Smooth muscle cell (in vitro differentiated cells): ENCODE data around the gene HSD17B4. TPM values are rescaled to one million over a fixed set of nuclear protein-coding genes. Genes with fewer than 3 reads are reported as not detected.

ENCODE experiments used
- DNase-seq: peaks from one replicate; lab custom pipeline; 2025; ENCODE audit not compliant: unreplicated experiment; lab: John Stamatoyannopoulos, UW
- H2AFZ ChIP-seq: fragments of 200-600 bp; sonication (generic); 2 replicates; pipeline ENCODE4 v1.6.0; 2016; ENCODE audit warnings: antibody characterized with exemption, low read depth, mild to moderate bottlenecking
- H3F3A ChIP-seq: fragments of 200-600 bp; sonication (generic); 2 replicates; pipeline ENCODE4 v1.6.0; 2017; ENCODE audit warnings: antibody characterized with exemption, low read depth
- H3K27ac ChIP-seq: fragments of 200-600 bp; sonication (generic); 2 replicates; pipeline ENCODE4 v1.5.1; 2016; ENCODE audit warnings: low read depth, mild to moderate bottlenecking
- H3K27me3 ChIP-seq: fragments of 200-600 bp; sonication (generic); 2 replicates; pipeline ENCODE4 v1.6.1; 2016; ENCODE audit warnings: low read depth, mild to moderate bottlenecking
- H3K36me3 ChIP-seq: fragments of 200-600 bp; sonication (generic); 2 replicates; pipeline ENCODE4 v1.5.1; 2016; ENCODE audit warnings: low read depth
- H3K4me1 ChIP-seq: fragments of 200-600 bp; sonication (generic); 2 replicates; pipeline ENCODE4 v1.5.1; 2016; ENCODE audit warnings: low read depth
- H3K4me2 ChIP-seq: fragments of 200-600 bp; sonication (generic); 2 replicates; pipeline ENCODE4 v1.6.0; 2016; ENCODE audit warnings: mild to moderate bottlenecking
- H3K4me3 ChIP-seq: fragments of 200-600 bp; sonication (generic); 2 replicates; pipeline ENCODE4 v1.5.1; 2016; ENCODE audit warnings: mild to moderate bottlenecking
- H3K79me2 ChIP-seq: fragments of 200-600 bp; sonication (generic); 2 replicates; pipeline ENCODE4 v1.6.0; 2016; ENCODE audit warnings: low read depth, mild to moderate bottlenecking
- H3K9ac ChIP-seq: fragments of 200-600 bp; sonication (generic); 2 replicates; pipeline ENCODE4 v1.6.0; 2016; ENCODE audit warnings: low read depth
- H3K9me3 ChIP-seq: fragments of 200-600 bp; sonication (generic); replicated peaks from 2 replicates; pipeline ENCODE4 v1.5.1; 2016; ENCODE audit warnings: low read depth
- H4K20me1 ChIP-seq: fragments of 200-600 bp; sonication (generic); 2 replicates; pipeline ENCODE4 v1.6.0; 2016; ENCODE audit warnings: low read depth
- WGBS: methylation state at CpG from one replicate; pipeline ENCODE4 v1.1.7; 2016; ENCODE audit warnings: low lambda C conversion rate; 5-methylcytosine and 5-hydroxymethylcytosine counted together
- polyA plus RNA-seq: library from polyadenylated mRNA; unstranded; fragments of >200 nt; fragmentation: Nextera tagmentation; extraction: Ambion mirVana; gene quantifications from 2 replicates; pipeline ENCODE4 v1.2.1, GENCODE V29; 2016
- total RNA-seq: library from RNA; depleted of rRNA; stranded (reverse); fragments of >200 nt; gene quantifications from 2 replicates; pipeline ENCODE4 v1.2.3, GENCODE V29; 2014
- TF ChIP-seq, protein P1 (sequence below): fragments of 200-600 bp; sonication (generic); IDR thresholded peaks from 2 replicates; pipeline ENCODE4 v1.5.1; 2017; ENCODE audit warnings: borderline replicate concordance, mild to moderate bottlenecking, antibody characterized with exemption; ENCODE audit not compliant: insufficient read depth, poor library complexity, severe bottlenecking

Gene HSD17B4
- total and polyA plus RNA-seq, 2 experiments from 2014 or later: 64.5 to 116 TPM

DNA sequence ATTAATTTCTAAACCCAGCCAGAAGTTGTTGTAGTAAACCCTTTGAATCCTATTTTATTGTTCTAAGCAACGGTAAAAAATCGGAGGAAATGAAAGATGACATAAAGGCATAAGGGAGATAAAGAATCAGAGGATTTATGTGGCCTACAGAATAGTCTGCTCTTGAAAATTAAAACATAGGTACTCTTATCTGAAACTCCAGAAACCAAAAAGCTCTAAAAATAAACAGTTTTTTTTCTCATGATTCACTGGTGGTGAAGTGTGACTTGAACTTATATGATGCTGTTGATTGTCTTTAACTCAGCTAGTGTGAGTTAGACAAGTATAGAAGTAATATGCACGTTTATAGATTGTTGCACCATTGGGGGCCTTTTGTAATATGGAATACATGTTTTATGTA, 80.3 kb downstream of the HSD17B4 start:
- no peak for DNase-seq
- 79% methylated on average over 3 of the region's 3 CpGs for whole genome bisulfite sequencing
- no peak overlapping the region for H3K4me2 ChIP-seq
- no peak overlapping the region for H3K27ac ChIP-seq
- no peak overlapping the region for H3K4me3 ChIP-seq
- H3K79me2 ChIP-seq: no peaks in the 10 kb centered on the region
- peaks cover 14% of the 10 kb centered on the region for H3K36me3 ChIP-seq
- TF ChIP-seq, protein P1, sequence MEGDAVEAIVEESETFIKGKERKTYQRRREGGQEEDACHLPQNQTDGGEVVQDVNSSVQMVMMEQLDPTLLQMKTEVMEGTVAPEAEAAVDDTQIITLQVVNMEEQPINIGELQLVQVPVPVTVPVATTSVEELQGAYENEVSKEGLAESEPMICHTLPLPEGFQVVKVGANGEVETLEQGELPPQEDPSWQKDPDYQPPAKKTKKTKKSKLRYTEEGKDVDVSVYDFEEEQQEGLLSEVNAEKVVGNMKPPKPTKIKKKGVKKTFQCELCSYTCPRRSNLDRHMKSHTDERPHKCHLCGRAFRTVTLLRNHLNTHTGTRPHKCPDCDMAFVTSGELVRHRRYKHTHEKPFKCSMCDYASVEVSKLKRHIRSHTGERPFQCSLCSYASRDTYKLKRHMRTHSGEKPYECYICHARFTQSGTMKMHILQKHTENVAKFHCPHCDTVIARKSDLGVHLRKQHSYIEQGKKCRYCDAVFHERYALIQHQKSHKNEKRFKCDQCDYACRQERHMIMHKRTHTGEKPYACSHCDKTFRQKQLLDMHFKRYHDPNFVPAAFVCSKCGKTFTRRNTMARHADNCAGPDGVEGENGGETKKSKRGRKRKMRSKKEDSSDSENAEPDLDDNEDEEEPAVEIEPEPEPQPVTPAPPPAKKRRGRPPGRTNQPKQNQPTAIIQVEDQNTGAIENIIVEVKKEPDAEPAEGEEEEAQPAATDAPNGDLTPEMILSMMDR: no peak
- no peaks in the 10 kb centered on the region for H4K20me1 ChIP-seq
- H3K27me3 ChIP-seq: no peaks in the 10 kb centered on the region
- H3K9me3 ChIP-seq: no peaks in the 10 kb centered on the region
- H3F3A ChIP-seq: no peaks in the 10 kb centered on the region
- no peaks in the 10 kb centered on the region for H3K4me1 ChIP-seq
- H2AFZ ChIP-seq: no peak overlapping the region
- H3K9ac ChIP-seq: no peak overlapping the region

DNA sequence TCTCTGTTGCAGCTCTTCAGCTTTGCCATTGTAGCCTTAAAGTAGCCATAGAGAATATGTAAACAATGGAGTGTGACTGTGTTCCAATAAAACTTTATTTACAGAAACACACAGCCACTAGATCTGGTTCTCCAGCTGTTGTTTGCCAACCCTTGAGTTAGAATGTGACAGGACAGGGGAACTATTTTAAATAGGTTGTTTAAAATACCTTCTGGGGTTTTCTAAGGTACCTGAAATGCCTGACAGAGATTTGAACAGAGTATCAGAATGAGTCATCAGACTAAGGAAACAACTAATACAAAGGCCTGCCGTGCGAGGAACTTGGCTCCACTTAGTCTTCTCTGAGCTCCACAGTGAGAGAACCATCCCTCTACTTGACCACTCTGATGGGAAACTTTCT, 85.4 kb downstream of the HSD17B4 start:
- no peaks in the 10 kb centered on the region for H4K20me1 ChIP-seq
- no peaks in the 10 kb centered on the region for H3K27me3 ChIP-seq
- H3K79me2 ChIP-seq: no peaks in the 10 kb centered on the region
- no peak overlapping the region for H3K9ac ChIP-seq
- no peak overlapping the region for H3K4me3 ChIP-seq
- no peak for DNase-seq
- H3K4me1 ChIP-seq: no peaks in the 10 kb centered on the region
- H3K27ac ChIP-seq: no peak overlapping the region
- no peak overlapping the region for H2AFZ ChIP-seq
- TF ChIP-seq, protein P1: no peak
- no peaks in the 10 kb centered on the region for H3K9me3 ChIP-seq
- 76% methylated on average over 2 of the region's 2 CpGs for WGBS
- H3K4me2 ChIP-seq: no peak overlapping the region
- no peaks in the 10 kb centered on the region for H3F3A ChIP-seq
- peaks cover 19% of the 10 kb centered on the region for H3K36me3 ChIP-seq

DNA sequence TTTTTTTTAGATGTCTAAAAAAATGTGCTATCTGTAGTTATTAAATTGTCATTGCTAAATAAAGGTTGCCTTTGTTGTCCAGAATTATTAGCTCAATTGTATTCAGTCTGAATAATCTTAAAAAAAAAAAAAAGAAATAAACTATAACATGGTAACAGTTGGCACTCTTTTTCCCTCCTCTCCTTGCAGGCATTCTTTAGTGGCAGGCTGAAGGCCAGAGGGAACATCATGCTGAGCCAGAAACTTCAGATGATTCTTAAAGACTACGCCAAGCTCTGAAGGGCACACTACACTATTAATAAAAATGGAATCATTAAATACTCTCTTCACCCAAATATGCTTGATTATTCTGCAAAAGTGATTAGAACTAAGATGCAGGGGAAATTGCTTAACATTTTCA, 89.4 kb downstream of the HSD17B4 start:
- H3K79me2 ChIP-seq: no peaks in the 10 kb centered on the region
- H3K9ac ChIP-seq: no peak overlapping the region
- no peak overlapping the region for H3K27ac ChIP-seq
- no peak overlapping the region for H3K4me3 ChIP-seq
- H3K4me1 ChIP-seq: no peaks in the 10 kb centered on the region
- H3K36me3 ChIP-seq: peaks cover 12% of the 10 kb centered on the region
- no peak overlapping the region for H2AFZ ChIP-seq
- WGBS: 100% methylated on average over 1 of the region's 1 CpG
- no peak overlapping the region for H3K4me2 ChIP-seq
- DNase-seq: no peak
- TF ChIP-seq, protein P1: no peak
- no peaks in the 10 kb centered on the region for H4K20me1 ChIP-seq
- no peaks in the 10 kb centered on the region for H3F3A ChIP-seq
- no peaks in the 10 kb centered on the region for H3K9me3 ChIP-seq
- no peaks in the 10 kb centered on the region for H3K27me3 ChIP-seq

DNA sequence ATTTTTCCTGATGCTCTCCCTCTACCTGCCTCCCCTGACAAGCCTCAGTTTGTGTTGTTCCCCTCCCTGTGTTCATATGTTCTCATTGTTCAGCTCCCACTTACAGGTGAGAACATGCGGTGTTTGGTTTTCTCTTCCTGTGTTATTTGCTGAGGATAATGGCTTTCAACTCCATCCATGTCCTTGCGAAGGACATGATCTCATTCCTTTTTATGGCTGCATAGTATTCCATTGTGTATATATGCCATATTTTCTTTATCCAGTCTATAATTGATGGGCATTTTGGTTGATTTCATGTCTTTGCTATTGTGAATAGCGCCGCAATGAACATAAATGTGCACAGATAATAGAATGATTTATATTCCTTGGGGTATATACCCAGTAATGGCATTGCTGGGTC, 99.5 kb downstream of the HSD17B4 start:
- TF ChIP-seq, protein P1: no peak
- no peak for DNase-seq
- Histone ChIP-seq H2AFZ (no peak overlapping the region), H3K9ac (no peak overlapping the region), H4K20me1 (no peaks in the 10 kb centered on the region), H3K4me3 (no peak overlapping the region), H3K36me3 (no peaks in the 10 kb centered on the region), H3K27me3 (no peaks in the 10 kb centered on the region), H3K4me1 (no peaks in the 10 kb centered on the region), H3K9me3 (no peaks in the 10 kb centered on the region), H3F3A (no peaks in the 10 kb centered on the region), H3K27ac (no peak overlapping the region), H3K79me2 (no peaks in the 10 kb centered on the region), H3K4me2 (no peak overlapping the region)
- WGBS: 96% methylated on average over 4 of the region's 4 CpGs
